ENCODE data around the gene UGDH. TPM values are rescaled to one million over a fixed set of nuclear protein-coding genes. Genes with fewer than 3 reads are reported as not detected.

Gene UGDH
- total and polyA plus RNA-seq, 9 of the 15 experiments (the other 6 are each of a cell fraction or from before 2014, with no cell fraction given), result 5.5 to 21.7 (median 16.2) TPM

DNA sequence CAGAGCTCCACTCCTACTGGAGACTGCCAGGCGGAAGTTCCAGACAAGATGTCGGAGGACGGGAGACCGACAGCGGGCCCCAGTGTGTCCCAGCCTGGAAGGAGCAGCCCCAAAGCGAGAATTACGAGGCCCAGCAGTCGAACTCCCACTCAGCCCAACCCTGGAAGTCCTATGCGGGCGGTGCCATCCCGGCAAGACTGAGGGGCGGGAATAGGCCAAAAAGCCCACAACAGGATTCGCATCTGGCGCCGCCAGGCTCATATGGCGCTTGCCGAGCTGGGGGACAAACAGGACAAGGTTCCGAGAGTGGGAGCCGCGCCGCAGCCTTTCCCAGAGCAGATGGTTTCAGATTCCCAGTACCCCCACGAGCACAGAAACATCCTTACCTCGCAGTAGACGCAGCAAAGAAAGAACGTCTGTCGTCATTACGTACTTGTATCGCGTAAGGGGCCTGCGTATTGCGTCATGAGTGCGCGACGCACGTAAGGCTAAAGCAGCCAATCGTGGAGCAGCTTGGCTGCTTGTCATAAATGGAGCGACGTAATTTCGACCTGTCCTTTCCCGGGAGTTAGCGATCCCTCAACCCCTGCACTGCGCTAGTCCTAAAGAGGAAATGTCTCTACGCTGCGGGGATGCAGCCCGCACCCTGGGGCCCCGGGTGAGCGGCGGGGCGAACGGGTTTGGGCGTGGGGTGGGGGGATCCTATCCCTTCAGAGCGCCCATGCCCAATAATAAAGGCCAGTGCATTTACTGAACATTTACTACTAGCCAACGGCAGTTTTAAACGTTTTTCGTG lies 68.5 kb downstream of the UGDH start, which contains the start of the genes LIAS and RPL9 (continued):
- TF ChIP-seq, protein P1, sequence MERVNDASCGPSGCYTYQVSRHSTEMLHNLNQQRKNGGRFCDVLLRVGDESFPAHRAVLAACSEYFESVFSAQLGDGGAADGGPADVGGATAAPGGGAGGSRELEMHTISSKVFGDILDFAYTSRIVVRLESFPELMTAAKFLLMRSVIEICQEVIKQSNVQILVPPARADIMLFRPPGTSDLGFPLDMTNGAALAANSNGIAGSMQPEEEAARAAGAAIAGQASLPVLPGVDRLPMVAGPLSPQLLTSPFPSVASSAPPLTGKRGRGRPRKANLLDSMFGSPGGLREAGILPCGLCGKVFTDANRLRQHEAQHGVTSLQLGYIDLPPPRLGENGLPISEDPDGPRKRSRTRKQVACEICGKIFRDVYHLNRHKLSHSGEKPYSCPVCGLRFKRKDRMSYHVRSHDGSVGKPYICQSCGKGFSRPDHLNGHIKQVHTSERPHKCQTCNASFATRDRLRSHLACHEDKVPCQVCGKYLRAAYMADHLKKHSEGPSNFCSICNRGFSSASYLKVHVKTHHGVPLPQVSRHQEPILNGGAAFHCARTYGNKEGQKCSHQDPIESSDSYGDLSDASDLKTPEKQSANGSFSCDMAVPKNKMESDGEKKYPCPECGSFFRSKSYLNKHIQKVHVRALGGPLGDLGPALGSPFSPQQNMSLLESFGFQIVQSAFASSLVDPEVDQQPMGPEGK (CRISPR knock-in tag; IDR thresholded peaks at IDR 0.05; ENCODE audit: borderline replicate concordance), result no peak
- peak; percentile 50; the same call in 1 of the 2 replicates for TF ChIP-seq TGIF2 (CRISPR knock-in tag; IDR thresholded peaks at IDR 0.05)
- TF ChIP-seq ZNF24 (IDR thresholded peaks at IDR 0.05), result 0 out of 2 replicates have a peak, but pooled peaks have one; percentile 11
- TF ChIP-seq, protein P2, sequence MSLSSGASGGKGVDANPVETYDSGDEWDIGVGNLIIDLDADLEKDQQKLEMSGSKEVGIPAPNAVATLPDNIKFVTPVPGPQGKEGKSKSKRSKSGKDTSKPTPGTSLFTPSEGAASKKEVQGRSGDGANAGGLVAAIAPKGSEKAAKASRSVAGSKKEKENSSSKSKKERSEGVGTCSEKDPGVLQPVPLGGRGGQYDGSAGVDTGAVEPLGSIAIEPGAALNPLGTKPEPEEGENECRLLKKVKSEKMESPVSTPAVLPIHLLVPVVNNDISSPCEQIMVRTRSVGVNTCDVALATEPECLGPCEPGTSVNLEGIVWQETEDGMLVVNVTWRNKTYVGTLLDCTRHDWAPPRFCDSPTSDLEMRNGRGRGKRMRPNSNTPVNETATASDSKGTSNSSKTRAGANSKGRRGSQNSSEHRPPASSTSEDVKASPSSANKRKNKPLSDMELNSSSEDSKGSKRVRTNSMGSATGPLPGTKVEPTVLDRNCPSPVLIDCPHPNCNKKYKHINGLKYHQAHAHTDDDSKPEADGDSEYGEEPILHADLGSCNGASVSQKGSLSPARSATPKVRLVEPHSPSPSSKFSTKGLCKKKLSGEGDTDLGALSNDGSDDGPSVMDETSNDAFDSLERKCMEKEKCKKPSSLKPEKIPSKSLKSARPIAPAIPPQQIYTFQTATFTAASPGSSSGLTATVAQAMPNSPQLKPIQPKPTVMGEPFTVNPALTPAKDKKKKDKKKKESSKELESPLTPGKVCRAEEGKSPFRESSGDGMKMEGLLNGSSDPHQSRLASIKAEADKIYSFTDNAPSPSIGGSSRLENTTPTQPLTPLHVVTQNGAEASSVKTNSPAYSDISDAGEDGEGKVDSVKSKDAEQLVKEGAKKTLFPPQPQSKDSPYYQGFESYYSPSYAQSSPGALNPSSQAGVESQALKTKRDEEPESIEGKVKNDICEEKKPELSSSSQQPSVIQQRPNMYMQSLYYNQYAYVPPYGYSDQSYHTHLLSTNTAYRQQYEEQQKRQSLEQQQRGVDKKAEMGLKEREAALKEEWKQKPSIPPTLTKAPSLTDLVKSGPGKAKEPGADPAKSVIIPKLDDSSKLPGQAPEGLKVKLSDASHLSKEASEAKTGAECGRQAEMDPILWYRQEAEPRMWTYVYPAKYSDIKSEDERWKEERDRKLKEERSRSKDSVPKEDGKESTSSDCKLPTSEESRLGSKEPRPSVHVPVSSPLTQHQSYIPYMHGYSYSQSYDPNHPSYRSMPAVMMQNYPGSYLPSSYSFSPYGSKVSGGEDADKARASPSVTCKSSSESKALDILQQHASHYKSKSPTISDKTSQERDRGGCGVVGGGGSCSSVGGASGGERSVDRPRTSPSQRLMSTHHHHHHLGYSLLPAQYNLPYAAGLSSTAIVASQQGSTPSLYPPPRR (CRISPR knock-in tag; IDR thresholded peaks at IDR 0.05; ENCODE audit: borderline replicate concordance), result peak; percentile 24; the same call in 1 of the 2 replicates
- TF ChIP-seq PTBP1 (IDR thresholded peaks at IDR 0.05; ENCODE audit: low read depth, low read length), result 0 out of 2 replicates have a peak, but pooled peaks have one; percentile 17
- no peak for TF ChIP-seq ZNF444 (CRISPR knock-in tag; IDR thresholded peaks at IDR 0.05)
- TF ChIP-seq, protein P3, sequence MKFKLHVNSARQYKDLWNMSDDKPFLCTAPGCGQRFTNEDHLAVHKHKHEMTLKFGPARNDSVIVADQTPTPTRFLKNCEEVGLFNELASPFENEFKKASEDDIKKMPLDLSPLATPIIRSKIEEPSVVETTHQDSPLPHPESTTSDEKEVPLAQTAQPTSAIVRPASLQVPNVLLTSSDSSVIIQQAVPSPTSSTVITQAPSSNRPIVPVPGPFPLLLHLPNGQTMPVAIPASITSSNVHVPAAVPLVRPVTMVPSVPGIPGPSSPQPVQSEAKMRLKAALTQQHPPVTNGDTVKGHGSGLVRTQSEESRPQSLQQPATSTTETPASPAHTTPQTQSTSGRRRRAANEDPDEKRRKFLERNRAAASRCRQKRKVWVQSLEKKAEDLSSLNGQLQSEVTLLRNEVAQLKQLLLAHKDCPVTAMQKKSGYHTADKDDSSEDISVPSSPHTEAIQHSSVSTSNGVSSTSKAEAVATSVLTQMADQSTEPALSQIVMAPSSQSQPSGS (CRISPR knock-in tag; IDR thresholded peaks at IDR 0.05), result no peak
- TF ChIP-seq ZZZ3 (IDR thresholded peaks at IDR 0.05), result peak; percentile 99
- TF ChIP-seq ESRRB (CRISPR knock-in tag; IDR thresholded peaks at IDR 0.05; ENCODE audit: borderline replicate concordance), result no peak
- TF ChIP-seq, protein P4, sequence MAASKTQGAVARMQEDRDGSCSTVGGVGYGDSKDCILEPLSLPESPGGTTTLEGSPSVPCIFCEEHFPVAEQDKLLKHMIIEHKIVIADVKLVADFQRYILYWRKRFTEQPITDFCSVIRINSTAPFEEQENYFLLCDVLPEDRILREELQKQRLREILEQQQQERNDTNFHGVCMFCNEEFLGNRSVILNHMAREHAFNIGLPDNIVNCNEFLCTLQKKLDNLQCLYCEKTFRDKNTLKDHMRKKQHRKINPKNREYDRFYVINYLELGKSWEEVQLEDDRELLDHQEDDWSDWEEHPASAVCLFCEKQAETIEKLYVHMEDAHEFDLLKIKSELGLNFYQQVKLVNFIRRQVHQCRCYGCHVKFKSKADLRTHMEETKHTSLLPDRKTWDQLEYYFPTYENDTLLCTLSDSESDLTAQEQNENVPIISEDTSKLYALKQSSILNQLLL (CRISPR knock-in tag; IDR thresholded peaks at IDR 0.05; ENCODE audit: borderline replicate concordance), result no peak
- TF ChIP-seq PHB (CRISPR knock-in tag; IDR thresholded peaks at IDR 0.05), result 0 out of 2 replicates have a peak, but pooled peaks have one; percentile 35
- TF ChIP-seq, protein P5, sequence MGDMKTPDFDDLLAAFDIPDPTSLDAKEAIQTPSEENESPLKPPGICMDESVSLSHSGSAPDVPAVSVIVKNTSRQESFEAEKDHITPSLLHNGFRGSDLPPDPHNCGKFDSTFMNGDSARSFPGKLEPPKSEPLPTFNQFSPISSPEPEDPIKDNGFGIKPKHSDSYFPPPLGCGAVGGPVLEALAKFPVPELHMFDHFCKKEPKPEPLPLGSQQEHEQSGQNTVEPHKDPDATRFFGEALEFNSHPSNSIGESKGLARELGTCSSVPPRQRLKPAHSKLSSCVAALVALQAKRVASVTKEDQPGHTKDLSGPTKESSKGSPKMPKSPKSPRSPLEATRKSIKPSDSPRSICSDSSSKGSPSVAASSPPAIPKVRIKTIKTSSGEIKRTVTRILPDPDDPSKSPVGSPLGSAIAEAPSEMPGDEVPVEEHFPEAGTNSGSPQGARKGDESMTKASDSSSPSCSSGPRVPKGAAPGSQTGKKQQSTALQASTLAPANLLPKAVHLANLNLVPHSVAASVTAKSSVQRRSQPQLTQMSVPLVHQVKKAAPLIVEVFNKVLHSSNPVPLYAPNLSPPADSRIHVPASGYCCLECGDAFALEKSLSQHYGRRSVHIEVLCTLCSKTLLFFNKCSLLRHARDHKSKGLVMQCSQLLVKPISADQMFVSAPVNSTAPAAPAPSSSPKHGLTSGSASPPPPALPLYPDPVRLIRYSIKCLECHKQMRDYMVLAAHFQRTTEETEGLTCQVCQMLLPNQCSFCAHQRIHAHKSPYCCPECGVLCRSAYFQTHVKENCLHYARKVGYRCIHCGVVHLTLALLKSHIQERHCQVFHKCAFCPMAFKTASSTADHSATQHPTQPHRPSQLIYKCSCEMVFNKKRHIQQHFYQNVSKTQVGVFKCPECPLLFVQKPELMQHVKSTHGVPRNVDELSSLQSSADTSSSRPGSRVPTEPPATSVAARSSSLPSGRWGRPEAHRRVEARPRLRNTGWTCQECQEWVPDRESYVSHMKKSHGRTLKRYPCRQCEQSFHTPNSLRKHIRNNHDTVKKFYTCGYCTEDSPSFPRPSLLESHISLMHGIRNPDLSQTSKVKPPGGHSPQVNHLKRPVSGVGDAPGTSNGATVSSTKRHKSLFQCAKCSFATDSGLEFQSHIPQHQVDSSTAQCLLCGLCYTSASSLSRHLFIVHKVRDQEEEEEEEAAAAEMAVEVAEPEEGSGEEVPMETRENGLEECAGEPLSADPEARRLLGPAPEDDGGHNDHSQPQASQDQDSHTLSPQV (IDR thresholded peaks at IDR 0.05), result no peak
